Measurements from ENCODE around the gene FRMPD1. TPM values are rescaled to one million over a fixed set of nuclear protein-coding genes. Genes with fewer than 3 reads are reported as not detected.

FRMPD1 gene
- total and polyA plus RNA-seq, 11 donors: 0.03 to 1.9 (median 0.75) TPM

GRCh38 chr9:37710046-37710445 is 59.3 kb downstream of the FRMPD1 start:
- Histone ChIP-seq H3K27me3 (peaks cover 0 to 13% (median 0%) of the 10 kb centered on the region in 9 donors), H3K27ac (no peak overlapping the region), H3K4me1 (no peaks in the 10 kb centered on the region), H3K9me3 (no peaks in the 10 kb centered on the region), H3K4me3 (no peak overlapping the region), H3K36me3 (no peaks in the 10 kb centered on the region)
- ATAC-seq: no peak
- TF ChIP-seq POLR2A (IDR thresholded peaks at IDR 0.05): no peak
- TF ChIP-seq CTCF (IDR thresholded peaks at IDR 0.05): no peak
- WGBS, 4 donors: 63 to 92% (median 90%) methylated on average over 3 of the region's 3 CpGs
- no peak for DNase-seq
- intact Hi-C loops (cut with DNase I): loop anchor here in 1 of 10 donors (2.0 kb wide), 1 partner anchor 17 kb away; no protein-coding TSS in a partner anchor

GRCh38 chr9:37715260-37715659 is 64.5 kb downstream of the FRMPD1 start:
- intact Hi-C loops (cut with DNase I): no loop called here
- WGBS, 4 donors: 69 to 75% (median 74%) methylated on average over 4 of the region's 4 CpGs
- Histone ChIP-seq H3K27ac (no peak overlapping the region), H3K4me1 (no peaks in the 10 kb centered on the region), H3K27me3 (no peaks in the 10 kb centered on the region), H3K4me3 (no peak overlapping the region), H3K9me3 (no peaks in the 10 kb centered on the region), H3K36me3 (no peaks in the 10 kb centered on the region)
- ATAC-seq (no peak), DNase-seq (no peak)
- TF ChIP-seq CTCF (IDR thresholded peaks at IDR 0.05) (no peak), POLR2A (IDR thresholded peaks at IDR 0.05) (no peak)

- Histone ChIP-seq H3K36me3 (no peaks in the 10 kb centered on the region), H3K4me1 (no peaks in the 10 kb centered on the region), H3K27ac (no peak overlapping the region), H3K9me3 (no peaks in the 10 kb centered on the region), H3K4me3 (no peak overlapping the region), H3K27me3 (no peaks in the 10 kb centered on the region)
- TF ChIP-seq POLR2A (IDR thresholded peaks at IDR 0.05) (no peak), CTCF (IDR thresholded peaks at IDR 0.05) (no peak)
- WGBS, 4 donors: 89% methylated on average over 5 of the region's 5 CpGs
- intact Hi-C loops (cut with DNase I): no loop called here
- ATAC-seq (no peak), DNase-seq (no peak)
Observed at GRCh38 chr9:37715991-37716505, 65.3 kb downstream of the FRMPD1 start.

GRCh38 chr9:37719526-37719925 is 68.8 kb downstream of the FRMPD1 start:
- 80 to 87% (median 85%) methylated on average over 2 of the region's 2 CpGs for WGBS, 4 donors
- Histone ChIP-seq H3K4me3 (no peak overlapping the region), H3K36me3 (no peaks in the 10 kb centered on the region), H3K9me3 (no peaks in the 10 kb centered on the region), H3K4me1 (no peaks in the 10 kb centered on the region), H3K27ac (no peak overlapping the region), H3K27me3 (no peaks in the 10 kb centered on the region)
- intact Hi-C loops (cut with DNase I): no loop called here
- TF ChIP-seq POLR2A (IDR thresholded peaks at IDR 0.05) (no peak), CTCF (IDR thresholded peaks at IDR 0.05) (no peak)
- DNase-seq (no peak), ATAC-seq (no peak)

Data from heart left ventricle (tissue), 16 donors.